ENCODE data around the gene KDM2B.

The KDM2B gene

GRCh38 chr12:121537814-121538698, 42.8 kb downstream of the KDM2B start:
- Histone ChIP-seq H3K4me2 (ENCODE audit: low read length) (peak overlapping the region; percentile 75), H3K79me2 (peaks cover 6% of the 10 kb centered on the region), H3K36me3 (ENCODE audit: control insufficient read depth, insufficient read depth, low read length) (no peaks in the 10 kb centered on the region), H3K27ac (peak overlapping the region; percentile 99), H3K27me3 (ENCODE audit: control insufficient read depth, insufficient read depth, low read length) (no peaks in the 10 kb centered on the region), H3K9me3 (ENCODE audit: control insufficient read depth, low read length) (no peaks in the 10 kb centered on the region), H2AFZ (peak overlapping the region; percentile 94), H3K4me1 (peaks cover 43% of the 10 kb centered on the region), H3K4me3 (ENCODE audit: low read depth, low read length) (peak overlapping the region; percentile 73), H3K9ac (peak overlapping the region; percentile 87)
- TF ChIP-seq, protein P1, sequence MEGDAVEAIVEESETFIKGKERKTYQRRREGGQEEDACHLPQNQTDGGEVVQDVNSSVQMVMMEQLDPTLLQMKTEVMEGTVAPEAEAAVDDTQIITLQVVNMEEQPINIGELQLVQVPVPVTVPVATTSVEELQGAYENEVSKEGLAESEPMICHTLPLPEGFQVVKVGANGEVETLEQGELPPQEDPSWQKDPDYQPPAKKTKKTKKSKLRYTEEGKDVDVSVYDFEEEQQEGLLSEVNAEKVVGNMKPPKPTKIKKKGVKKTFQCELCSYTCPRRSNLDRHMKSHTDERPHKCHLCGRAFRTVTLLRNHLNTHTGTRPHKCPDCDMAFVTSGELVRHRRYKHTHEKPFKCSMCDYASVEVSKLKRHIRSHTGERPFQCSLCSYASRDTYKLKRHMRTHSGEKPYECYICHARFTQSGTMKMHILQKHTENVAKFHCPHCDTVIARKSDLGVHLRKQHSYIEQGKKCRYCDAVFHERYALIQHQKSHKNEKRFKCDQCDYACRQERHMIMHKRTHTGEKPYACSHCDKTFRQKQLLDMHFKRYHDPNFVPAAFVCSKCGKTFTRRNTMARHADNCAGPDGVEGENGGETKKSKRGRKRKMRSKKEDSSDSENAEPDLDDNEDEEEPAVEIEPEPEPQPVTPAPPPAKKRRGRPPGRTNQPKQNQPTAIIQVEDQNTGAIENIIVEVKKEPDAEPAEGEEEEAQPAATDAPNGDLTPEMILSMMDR (IDR thresholded peaks at IDR 0.05), result no peak

- Histone ChIP-seq H3K27ac (peak overlapping the region; percentile 99), H3K4me3 (ENCODE audit: low read depth, low read length) (peak overlapping the region; percentile 69), H3K9ac (peak overlapping the region; percentile 87), H2AFZ (peak overlapping the region; percentile 87), H3K36me3 (ENCODE audit: control insufficient read depth, insufficient read depth, low read length) (no peaks in the 10 kb centered on the region), H3K79me2 (peaks cover 7% of the 10 kb centered on the region), H3K9me3 (ENCODE audit: control insufficient read depth, low read length) (no peaks in the 10 kb centered on the region), H3K27me3 (ENCODE audit: control insufficient read depth, insufficient read depth, low read length) (no peaks in the 10 kb centered on the region), H3K4me1 (peaks cover 43% of the 10 kb centered on the region), H3K4me2 (ENCODE audit: low read length) (peak overlapping the region; percentile 75)
- TF ChIP-seq, protein P1 (IDR thresholded peaks at IDR 0.05), result peak; percentile 6
Observed at GRCh38 chr12:121536899-121537813, 43.7 kb downstream of the KDM2B start.

DNA sequence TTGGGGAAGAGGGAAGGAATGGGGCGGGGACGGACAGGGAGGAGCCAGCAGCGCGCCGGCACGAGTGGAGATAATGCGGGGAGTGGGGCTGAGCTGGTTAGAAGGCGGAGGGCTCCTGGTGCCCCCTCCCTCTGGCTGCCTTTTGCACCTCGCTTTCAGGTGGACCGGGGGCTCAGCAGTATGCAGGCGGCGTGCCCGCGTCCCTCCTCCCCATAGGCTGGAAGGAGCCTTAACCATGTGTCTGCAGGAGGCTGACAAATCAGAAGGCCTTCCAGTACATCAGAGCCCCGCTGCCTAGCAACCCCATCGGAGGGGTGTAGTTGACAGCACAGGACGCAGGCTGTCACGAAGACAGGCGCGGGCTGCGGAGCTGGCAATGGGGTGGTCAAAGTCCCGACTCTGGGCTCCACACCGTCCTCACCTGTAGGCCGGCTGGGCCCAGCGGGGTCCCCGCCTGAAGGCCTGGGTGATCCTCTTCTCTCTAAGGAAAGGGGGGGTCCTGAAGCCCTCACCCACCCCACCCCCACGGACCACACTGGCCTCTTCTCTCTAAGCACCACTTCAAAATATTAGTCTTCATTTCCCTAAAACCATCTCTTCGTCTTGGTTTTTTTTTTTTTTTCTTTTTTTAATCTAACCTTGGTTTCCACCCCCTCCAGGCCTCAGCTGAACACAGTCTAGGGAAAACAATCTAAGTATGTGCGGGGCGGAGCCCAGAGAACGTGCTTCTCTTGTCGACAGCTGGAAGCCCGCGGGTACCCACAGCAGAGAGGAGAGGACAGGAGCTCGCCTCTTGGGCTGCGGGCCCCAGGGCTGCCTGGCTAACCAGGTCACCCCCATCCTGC, 44.5 kb downstream of the KDM2B start:
- Histone ChIP-seq H3K27ac (peak overlapping the region; percentile 99), H3K4me1 (peaks cover 38% of the 10 kb centered on the region), H3K27me3 (ENCODE audit: control insufficient read depth, insufficient read depth, low read length) (no peaks in the 10 kb centered on the region), H3K79me2 (peaks cover 15% of the 10 kb centered on the region), H3K9ac (peak overlapping the region; percentile 87), H3K4me2 (ENCODE audit: low read length) (peak overlapping the region; percentile 75), H3K4me3 (ENCODE audit: low read depth, low read length) (peak overlapping the region; percentile 69), H2AFZ (peak overlapping the region; percentile 87), H3K36me3 (ENCODE audit: control insufficient read depth, insufficient read depth, low read length) (no peaks in the 10 kb centered on the region), H3K9me3 (ENCODE audit: control insufficient read depth, low read length) (no peaks in the 10 kb centered on the region)
- TF ChIP-seq, protein P1 (IDR thresholded peaks at IDR 0.05), result no peak

- Histone ChIP-seq H3K4me3 (ENCODE audit: low read depth, low read length) (peak overlapping the region; percentile 69), H3K4me2 (ENCODE audit: low read length) (peak overlapping the region; percentile 75), H3K4me1 (peaks cover 38% of the 10 kb centered on the region), H3K36me3 (ENCODE audit: control insufficient read depth, insufficient read depth, low read length) (no peaks in the 10 kb centered on the region), H3K27ac (peak overlapping the region; percentile 99), H2AFZ (peak overlapping the region; percentile 87), H3K79me2 (peaks cover 16% of the 10 kb centered on the region), H3K9me3 (ENCODE audit: control insufficient read depth, low read length) (no peaks in the 10 kb centered on the region), H3K27me3 (ENCODE audit: control insufficient read depth, insufficient read depth, low read length) (no peaks in the 10 kb centered on the region), H3K9ac (no peak overlapping the region)
- TF ChIP-seq, protein P1 (IDR thresholded peaks at IDR 0.05), result no peak
Observed at GRCh38 chr12:121535150-121536053, 45.4 kb downstream of the KDM2B start.
